ENCODE data around the gene SASH1. TPM values are rescaled to one million over a fixed set of nuclear protein-coding genes. Genes with fewer than 3 reads are reported as not detected.

The SASH1 gene
- total RNA-seq, 1 experiment from 2014 or later = 9.8 TPM

DNA sequence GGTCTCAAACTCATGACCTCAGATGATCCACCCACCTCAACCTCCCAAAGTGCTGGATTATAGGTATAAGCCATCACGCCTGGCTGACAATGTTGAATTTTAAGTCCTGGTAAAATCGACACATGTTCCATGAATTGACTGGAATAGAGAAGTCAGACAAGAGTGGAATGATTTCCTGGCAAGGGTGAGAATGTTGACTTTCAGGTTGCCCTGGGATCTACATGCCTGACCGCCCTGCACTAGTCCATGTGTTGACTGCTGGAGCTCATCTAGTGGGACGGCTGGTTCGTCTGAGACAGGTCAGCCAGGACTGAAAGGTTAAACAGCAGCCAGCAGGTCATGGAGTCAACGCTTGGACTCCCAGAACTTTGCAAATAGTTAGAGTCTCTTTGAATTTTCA is 88.8 kb downstream of the SASH1 start:
- Histone ChIP-seq H3K4me2 (ENCODE audit: low read length) (no peak overlapping the region), H3K9me2 (replicated peaks; ENCODE audit: low read length) (no peaks in the 10 kb centered on the region), H3K79me2 (ENCODE audit: low read length) (no peaks in the 10 kb centered on the region), H3K36me3 (ENCODE audit: low read depth, low read length) (no peaks in the 10 kb centered on the region), H3K4me1 (ENCODE audit: insufficient read depth, low read length) (no peaks in the 10 kb centered on the region), H3F3A (ENCODE audit: low read length, unreplicated experiment) (no peaks in the 10 kb centered on the region), H2AFZ (ENCODE audit: low read length) (no peak overlapping the region), H3K9ac (ENCODE audit: low read length) (no peak overlapping the region), H3K27ac (ENCODE audit: low read length) (no peak overlapping the region), H3K9me3 (ENCODE audit: low read length) (no peaks in the 10 kb centered on the region), H3K27me3 (ENCODE audit: low read length) (no peaks in the 10 kb centered on the region), H3K4me3 (ENCODE audit: low read length) (no peak overlapping the region), H4K20me1 (ENCODE audit: low read length) (no peaks in the 10 kb centered on the region)
- ChIA-PET CTCF (no interaction called here), POLR2A (ENCODE audit: unreplicated experiment) (no interaction called here)
- intact Hi-C loops (cut with micrococcal nuclease) = no loop called here
- BruUV-seq (replicated peaks) = no TSS peak
- ATAC-seq (no peak), DNase-seq (no peak)
- TF ChIP-seq EZH2phosphoT487 (IDR thresholded peaks at IDR 0.05; ENCODE audit: borderline replicate concordance, low read length) (no peak), EZH2 (IDR thresholded peaks at IDR 0.05; ENCODE audit: low read length, unreplicated experiment) (no peak)
- TF ChIP-seq, protein P1, sequence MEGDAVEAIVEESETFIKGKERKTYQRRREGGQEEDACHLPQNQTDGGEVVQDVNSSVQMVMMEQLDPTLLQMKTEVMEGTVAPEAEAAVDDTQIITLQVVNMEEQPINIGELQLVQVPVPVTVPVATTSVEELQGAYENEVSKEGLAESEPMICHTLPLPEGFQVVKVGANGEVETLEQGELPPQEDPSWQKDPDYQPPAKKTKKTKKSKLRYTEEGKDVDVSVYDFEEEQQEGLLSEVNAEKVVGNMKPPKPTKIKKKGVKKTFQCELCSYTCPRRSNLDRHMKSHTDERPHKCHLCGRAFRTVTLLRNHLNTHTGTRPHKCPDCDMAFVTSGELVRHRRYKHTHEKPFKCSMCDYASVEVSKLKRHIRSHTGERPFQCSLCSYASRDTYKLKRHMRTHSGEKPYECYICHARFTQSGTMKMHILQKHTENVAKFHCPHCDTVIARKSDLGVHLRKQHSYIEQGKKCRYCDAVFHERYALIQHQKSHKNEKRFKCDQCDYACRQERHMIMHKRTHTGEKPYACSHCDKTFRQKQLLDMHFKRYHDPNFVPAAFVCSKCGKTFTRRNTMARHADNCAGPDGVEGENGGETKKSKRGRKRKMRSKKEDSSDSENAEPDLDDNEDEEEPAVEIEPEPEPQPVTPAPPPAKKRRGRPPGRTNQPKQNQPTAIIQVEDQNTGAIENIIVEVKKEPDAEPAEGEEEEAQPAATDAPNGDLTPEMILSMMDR (conservative IDR thresholded peaks at IDR 0.05; ENCODE audit: low read depth, low read length) = no peak

DNA sequence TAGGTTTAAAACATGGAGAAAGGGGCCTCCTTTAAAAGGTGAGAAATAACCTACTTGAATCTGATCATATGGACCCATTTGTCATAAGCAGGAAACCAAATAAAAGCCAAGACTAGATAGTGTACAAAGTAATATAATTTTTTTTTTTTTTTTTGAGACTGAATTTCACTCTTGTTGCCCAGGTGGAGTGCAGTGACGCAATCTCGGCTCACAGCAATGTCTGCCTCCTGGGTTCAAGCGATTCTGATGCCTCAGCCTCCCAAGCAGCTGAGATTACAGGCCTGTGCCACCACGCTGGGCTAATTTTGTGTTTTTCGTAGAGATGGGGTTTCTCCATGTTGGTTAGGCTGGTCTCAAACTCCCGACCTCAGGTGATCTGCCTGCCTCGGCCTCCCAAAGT is 89.2 kb downstream of the SASH1 start:
- Histone ChIP-seq H2AFZ (ENCODE audit: low read length) (no peak overlapping the region), H3K9me2 (replicated peaks; ENCODE audit: low read length) (no peaks in the 10 kb centered on the region), H3K9me3 (ENCODE audit: low read length) (no peaks in the 10 kb centered on the region), H3F3A (ENCODE audit: low read length, unreplicated experiment) (no peaks in the 10 kb centered on the region), H3K9ac (ENCODE audit: low read length) (no peak overlapping the region), H3K36me3 (ENCODE audit: low read depth, low read length) (no peaks in the 10 kb centered on the region), H4K20me1 (ENCODE audit: low read length) (no peaks in the 10 kb centered on the region), H3K27ac (ENCODE audit: low read length) (no peak overlapping the region), H3K4me3 (ENCODE audit: low read length) (no peak overlapping the region), H3K79me2 (ENCODE audit: low read length) (no peaks in the 10 kb centered on the region), H3K27me3 (ENCODE audit: low read length) (no peaks in the 10 kb centered on the region), H3K4me1 (ENCODE audit: insufficient read depth, low read length) (no peaks in the 10 kb centered on the region), H3K4me2 (ENCODE audit: low read length) (no peak overlapping the region)
- no peak for TF ChIP-seq EZH2 (IDR thresholded peaks at IDR 0.05; ENCODE audit: low read length, unreplicated experiment)
- TF ChIP-seq, protein P1 (conservative IDR thresholded peaks at IDR 0.05; ENCODE audit: low read depth, low read length) = no peak
- ChIA-PET CTCF (no interaction called here), POLR2A (ENCODE audit: unreplicated experiment) (no interaction called here)
- ATAC-seq = no peak
- BruUV-seq (replicated peaks) = no TSS peak
- DNase-seq = no peak
- intact Hi-C loops (cut with micrococcal nuclease) = no loop called here

DNA sequence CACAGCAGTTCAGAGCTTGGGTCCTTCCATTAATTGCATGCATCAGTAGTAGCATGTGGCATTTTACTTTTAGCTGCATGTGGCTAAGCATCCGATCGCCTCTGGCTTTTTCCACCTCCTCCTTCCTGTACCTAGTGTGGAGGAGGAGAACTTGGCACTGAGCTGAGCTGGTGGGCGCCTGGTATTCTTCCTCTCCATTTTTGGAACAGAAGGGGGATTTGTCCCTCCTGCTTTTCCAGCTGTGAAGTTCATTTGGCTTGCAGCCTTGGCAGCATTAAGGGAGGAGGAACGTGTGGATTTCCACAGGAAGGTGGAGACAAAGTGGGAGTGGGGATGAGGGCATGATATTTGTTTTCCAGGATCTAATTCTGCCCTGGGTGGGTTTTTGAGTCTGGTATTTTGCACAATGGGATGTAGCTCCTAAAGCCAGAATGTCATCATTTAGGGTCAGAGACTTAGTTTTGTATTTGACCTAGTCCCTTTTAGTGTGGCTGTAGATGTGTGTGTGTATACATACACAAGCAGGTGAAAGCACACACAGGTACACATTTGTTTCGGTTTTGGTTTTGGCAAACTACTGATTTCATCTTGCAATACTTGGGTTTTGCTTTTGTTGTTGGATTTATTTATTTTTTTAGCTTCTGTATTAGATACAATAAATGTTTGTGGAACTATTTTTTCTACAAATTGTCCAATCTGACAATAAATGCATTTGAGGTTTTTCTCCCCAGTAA is 90.0 kb downstream of the SASH1 start:
- Histone ChIP-seq H3K4me3 (ENCODE audit: low read length) (no peak overlapping the region), H3K27me3 (ENCODE audit: low read length) (no peaks in the 10 kb centered on the region), H3K4me2 (ENCODE audit: low read length) (no peak overlapping the region), H3K9ac (ENCODE audit: low read length) (no peak overlapping the region), H3F3A (ENCODE audit: low read length, unreplicated experiment) (no peaks in the 10 kb centered on the region), H4K20me1 (ENCODE audit: low read length) (no peaks in the 10 kb centered on the region), H3K9me3 (ENCODE audit: low read length) (no peaks in the 10 kb centered on the region), H3K36me3 (ENCODE audit: low read depth, low read length) (no peaks in the 10 kb centered on the region), H3K9me2 (replicated peaks; ENCODE audit: low read length) (no peaks in the 10 kb centered on the region), H3K27ac (ENCODE audit: low read length) (no peak overlapping the region), H2AFZ (ENCODE audit: low read length) (no peak overlapping the region), H3K4me1 (ENCODE audit: insufficient read depth, low read length) (no peaks in the 10 kb centered on the region), H3K79me2 (ENCODE audit: low read length) (no peaks in the 10 kb centered on the region)
- ATAC-seq (no peak), DNase-seq (no peak)
- intact Hi-C loops (cut with micrococcal nuclease) = no loop called here
- ChIA-PET POLR2A (ENCODE audit: unreplicated experiment) (no interaction called here), CTCF (no interaction called here)
- no TSS peak for BruUV-seq (replicated peaks)
- no peak for TF ChIP-seq EZH2 (IDR thresholded peaks at IDR 0.05; ENCODE audit: low read length, unreplicated experiment)
- TF ChIP-seq EZH2phosphoT487 (IDR thresholded peaks at IDR 0.05; ENCODE audit: borderline replicate concordance, low read length) = no peak
- TF ChIP-seq, protein P1 (conservative IDR thresholded peaks at IDR 0.05; ENCODE audit: low read depth, low read length) = no peak

Data from PC-3 (cell line).